GM18507 (cell line): ENCODE data around the gene FXR2.
A peak's percentile ranks its signal among the peaks of the same experiment; 100 is the strongest.

Experiments
- DNase-seq: peaks from one replicate; pipeline ENCODE4 v3.0.0; 2011; ENCODE audit warnings: low read depth; ENCODE audit not compliant: insufficient read length; ENCODE audit errors: extremely low spot score
- FAIRE-seq: peaks from 2 replicates; lab custom pipeline; 2011; peaks lifted over from hg19 to GRCh38; lab: Jason Lieb, UNC

FXR2 gene

DNA sequence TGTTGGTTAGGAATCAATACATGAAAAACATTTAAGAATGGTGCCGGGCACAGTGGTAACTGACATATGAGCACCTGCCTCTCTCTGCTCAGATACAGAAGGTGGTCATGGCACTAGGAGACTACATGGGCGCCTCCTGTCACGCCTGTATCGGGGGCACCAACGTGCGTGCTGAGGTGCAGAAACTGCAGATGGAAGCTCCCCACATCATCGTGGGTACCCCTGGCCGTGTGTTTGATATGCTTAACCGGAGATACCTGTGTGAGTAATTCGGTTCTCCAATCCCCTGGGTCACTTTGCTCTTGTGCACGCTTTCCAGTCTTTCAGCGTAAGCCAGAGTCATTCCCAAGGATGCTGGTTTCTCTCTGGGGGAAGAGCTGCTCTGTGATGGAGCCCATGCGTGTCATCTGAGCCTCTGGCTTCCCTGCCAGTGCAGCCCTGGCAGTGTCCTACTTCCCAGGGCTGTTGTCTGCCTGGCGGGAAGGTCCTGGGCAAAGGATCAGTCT lies 38.2 kb downstream of the FXR2 start:
- DNase-seq, result no peak
- FAIRE-seq, result no peak

DNA sequence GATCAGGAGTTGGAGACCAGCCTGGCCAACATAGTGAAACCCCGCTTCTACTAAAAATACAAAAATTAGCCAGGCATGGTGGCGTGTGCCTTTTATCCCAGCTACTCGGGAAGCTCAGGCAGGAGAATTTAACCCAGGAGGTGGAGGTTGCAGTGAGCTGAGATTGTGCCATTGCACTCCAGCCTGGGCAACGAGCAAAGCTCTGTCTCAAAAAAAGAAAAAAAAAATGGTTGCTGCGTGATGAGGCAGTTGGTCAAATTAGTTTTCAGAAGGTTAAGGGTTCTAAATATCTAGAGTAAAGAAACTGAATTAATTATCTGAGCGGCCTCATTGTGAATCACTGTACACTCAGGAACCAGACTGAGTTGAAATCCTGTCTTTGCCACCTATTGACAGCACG lies 38.7 kb downstream of the FXR2 start:
- FAIRE-seq (no peak), DNase-seq (no peak)

DNA sequence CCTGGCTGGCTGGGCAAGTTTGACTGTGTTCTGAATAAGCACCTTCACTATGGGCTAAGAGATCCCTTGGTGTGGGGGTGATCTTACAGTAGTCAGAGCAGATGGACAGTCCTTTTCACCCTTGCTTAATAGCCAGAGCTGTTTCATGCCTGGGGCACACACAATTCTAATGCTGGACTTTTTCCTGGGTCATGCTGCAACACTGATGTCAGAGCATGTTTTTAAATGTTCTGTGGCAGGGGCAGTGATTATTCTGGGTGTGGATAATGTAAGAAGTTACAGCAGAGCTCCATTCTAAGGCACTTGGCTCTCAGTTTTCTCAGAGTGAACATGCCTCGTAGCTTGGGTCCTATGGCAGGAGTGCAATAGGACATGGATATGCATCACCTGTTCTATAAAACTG lies 39.2 kb downstream of the FXR2 start:
- FAIRE-seq (no peak), DNase-seq (no peak)

DNA sequence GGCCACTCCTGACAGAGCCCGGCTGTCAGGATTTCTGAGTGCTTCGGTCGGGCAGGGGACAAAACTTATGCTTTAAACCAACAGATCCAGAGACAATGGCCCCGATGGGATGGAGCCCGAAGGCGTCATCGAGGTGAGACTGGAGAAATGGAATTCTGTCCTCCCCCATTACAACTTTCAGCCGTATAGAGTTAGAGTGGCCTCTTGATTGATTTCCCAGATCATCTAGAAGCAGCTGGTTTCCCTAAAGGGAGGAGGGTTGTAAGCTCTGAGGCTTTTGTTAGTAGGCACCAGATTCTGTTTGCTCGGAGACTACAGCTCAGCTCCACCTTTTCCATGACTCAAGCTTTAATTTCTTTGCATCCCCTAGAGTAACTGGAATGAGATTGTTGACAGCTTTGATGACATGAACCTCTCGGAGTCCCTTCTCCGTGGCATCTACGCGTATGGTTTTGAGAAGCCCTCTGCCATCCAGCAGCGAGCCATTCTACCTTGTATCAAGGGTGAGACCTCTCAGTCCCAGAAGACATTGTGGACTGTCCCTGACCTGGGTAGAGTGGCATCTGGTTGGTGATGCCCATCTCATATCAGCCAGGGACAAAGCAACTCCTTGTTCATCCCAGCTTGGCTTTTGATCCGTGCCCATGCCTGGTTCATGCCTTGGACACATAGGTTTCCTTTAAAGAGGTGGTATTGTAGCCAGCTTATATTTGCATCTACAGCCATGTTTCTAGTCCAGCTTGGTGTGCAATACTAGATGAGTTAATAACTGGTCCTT lies 40.3 kb downstream of the FXR2 start:
- no peak for DNase-seq
- no peak for FAIRE-seq

DNA sequence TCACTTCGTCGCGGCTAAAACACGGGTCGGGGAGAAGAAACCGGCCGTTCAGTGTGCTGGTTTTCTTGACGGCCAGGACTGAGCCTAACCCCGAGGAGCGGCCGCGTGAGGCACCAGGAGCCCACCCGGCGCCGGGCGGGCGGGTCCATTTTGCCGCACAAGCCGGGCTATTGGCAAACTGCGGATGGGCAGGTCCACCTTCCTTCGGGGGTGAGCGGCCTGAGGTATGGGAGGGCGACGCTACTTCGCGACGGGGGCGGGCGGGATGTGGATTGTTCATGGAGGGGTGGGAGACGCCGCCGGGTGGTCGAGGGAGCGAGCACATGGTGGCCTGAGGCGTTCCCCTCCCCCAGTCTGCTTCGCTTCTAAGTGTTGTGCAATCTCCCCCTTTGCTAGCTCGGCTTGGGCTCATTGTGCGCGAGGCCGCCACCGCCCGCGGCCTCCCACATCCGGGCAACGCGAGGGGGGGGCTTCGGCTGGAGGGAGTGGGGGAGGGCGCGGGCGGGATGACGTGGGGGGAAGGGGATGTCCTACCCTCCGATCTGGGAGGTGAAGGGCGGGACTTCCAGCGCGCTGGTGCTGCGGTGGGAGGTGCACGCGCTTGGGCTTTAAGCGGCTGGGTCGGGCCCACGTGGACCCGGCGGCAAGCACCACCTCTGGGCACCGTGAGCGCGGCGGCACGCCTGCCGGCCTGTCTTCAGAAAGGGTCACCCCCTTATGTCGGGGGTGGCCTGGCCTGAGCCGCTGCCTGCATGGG lies 41.2 kb downstream of the FXR2 start:
- FAIRE-seq (peak; percentile 88), DNase-seq (peak; percentile 80)

DNA sequence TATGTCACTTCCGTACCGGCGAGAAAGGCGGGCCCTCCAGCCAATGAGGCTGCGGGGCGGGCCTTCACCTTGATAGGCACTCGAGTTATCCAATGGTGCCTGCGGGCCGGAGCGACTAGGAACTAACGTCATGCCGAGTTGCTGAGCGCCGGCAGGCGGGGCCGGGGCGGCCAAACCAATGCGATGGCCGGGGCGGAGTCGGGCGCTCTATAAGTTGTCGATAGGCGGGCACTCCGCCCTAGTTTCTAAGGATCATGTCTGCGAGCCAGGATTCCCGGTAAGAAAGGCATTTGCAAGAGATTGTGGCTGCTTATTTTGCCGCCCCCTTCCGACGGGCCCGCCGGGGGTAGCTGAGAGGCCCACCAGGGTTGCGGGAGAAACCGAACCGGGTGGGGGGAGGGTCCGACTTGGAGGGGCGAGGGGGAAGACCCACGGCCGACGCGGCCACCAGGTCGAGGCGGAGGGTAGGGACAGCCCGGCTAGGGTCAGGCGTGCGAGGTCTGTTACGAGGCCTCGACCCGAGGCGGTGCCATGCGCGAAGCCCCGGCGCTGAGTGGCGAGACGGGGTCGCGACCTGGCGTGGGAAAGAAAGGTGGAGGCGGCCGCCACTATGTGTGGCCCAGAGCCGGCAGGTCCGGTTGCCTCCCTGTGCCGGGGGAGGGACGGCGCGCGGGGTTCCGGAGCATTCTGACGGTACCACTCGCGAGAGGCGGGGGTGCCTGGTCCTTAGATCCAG lies 41.9 kb downstream of the FXR2 start:
- DNase-seq, result peak; percentile 98
- no peak for FAIRE-seq

DNA sequence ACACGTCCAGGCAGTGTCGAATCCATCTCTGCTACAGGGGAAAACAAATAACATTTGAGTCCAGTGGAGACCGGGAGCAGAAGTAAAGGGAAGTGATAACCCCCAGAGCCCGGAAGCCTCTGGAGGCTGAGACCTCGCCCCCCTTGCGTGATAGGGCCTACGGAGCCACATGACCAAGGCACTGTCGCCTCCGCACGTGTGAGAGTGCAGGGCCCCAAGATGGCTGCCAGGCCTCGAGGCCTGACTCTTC lies 42.4 kb downstream of the FXR2 start:
- peak; percentile 99 for FAIRE-seq
- no peak for DNase-seq

DNA sequence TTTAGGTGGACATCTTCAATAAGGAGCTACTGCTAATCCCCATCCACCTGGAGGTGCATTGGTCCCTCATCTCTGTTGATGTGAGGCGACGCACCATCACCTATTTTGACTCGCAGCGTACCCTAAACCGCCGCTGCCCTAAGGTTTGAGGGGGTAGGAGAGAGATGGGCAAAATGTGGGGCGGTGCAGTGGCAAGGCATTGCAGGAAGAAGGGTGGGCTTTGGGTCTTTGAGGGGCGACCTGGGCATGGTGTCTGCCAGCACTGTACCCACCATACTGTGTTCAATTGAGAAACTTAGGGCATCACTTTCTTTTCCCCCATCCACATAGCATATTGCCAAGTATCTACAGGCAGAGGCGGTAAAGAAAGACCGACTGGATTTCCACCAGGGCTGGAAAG lies 44.3 kb downstream of the FXR2 start:
- FAIRE-seq (no peak), DNase-seq (no peak)

DNA sequence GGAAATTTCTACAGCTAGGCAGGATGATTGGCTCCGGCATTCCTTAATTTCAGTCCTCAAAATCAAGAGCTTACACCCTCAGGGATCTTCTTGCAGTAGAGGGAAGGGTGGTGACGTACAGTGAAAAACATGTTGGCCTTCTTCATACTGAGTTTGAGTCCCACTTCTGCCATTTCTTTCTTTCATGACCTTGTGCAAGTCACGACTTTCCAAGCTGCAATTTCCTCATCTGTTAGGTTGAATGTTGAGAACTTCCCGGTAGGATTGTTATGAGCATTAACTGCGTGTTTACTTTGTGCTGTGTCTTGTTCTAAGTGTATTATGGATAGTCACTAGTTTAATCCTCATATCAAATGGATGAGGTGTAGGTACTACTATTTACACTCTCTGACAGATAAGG lies 45.1 kb downstream of the FXR2 start:
- DNase-seq (no peak), FAIRE-seq (no peak)

DNA sequence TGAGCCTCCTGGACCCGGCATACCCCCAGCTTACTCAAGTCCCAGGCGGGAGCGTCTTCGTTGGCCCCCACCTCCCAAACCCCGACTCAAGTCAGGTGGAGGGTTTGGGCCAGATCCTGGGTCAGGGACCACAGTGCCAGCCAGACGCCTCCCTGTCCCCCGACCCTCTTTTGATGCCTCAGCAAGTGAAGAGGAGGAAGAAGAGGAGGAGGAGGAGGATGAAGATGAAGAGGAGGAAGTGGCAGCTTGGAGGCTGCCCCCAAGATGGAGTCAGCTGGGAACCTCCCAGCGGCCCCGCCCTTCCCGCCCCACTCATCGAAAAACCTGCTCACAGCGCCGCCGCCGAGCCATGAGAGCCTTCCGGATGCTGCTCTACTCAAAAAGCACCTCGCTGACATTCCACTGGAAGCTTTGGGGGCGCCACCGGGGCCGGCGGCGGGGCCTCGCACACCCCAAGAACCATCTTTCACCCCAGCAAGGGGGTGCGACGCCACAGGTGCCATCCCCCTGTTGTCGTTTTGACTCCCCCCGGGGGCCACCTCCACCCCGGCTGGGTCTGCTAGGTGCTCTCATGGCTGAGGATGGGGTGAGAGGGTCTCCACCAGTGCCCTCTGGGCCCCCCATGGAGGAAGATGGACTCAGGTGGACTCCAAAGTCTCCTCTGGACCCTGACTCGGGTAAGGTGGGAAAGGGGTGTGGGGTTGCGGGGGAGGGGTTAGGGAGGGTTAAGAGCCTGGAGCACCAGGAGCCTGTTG lies 51.4 kb downstream of the FXR2 start:
- FAIRE-seq (no peak), DNase-seq (no peak)

DNA sequence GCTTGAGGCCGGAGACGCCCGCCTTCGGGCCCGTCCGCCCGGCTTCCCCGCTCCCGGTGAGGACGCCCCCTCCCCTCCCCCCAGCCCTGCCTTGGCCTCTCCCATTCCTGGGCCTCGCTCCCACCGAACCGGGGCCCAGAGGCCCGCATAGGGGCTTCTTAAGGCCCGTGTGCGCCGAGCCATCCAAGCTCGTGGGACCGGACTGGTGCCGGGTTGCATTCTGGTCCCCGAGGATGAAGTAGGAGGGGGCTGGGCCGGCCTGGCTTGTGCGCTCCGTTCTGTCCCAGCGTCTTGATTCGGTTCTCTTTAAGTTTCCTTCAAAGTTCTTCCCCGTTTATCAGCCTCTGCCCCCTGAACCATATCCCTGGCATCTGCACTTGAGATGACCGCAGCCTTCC lies 52.5 kb downstream of the FXR2 start:
- FAIRE-seq (no peak), DNase-seq (no peak)

DNA sequence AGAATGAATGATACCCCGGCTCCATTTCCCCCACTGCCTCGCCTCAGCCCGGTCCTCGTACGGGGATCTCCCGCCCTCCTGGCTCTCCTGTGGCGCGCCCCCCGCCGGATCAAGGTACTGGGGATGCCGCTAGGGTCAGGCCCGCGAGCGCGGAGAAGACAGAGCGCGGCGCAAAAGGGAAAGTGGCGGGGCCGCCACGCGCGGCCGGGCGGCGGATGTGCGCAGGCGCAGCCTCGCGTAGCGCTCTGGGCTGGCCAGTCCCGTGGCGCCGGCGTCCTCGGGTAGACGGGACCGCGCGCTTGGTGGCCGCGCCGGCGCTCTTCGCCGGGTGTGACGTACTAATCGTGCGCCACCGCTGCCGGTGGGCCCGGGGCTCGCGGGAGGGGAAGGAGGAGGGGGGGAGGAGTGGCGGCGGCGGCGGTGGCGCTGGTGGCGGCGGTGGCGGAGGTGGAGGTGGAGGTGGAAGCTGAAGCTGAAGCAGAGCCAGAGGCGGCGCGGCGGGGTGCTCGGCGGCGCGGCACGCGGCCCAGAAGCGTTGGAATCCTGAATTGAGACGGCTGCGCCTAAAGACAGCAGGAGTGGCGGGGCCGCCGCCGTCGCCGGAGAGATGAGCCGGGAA lies 53.0 kb downstream of the FXR2 start, which contains the start of gene SENP3:
TSS of gene SENP3 (plus strand) at position 331 of the 619 bp plus-strand sequence. CDS start 1,158 bp downstream, outside the sequence.
- DNase-seq, result peak; percentile 97
- FAIRE-seq, result peak; percentile 87

DNA sequence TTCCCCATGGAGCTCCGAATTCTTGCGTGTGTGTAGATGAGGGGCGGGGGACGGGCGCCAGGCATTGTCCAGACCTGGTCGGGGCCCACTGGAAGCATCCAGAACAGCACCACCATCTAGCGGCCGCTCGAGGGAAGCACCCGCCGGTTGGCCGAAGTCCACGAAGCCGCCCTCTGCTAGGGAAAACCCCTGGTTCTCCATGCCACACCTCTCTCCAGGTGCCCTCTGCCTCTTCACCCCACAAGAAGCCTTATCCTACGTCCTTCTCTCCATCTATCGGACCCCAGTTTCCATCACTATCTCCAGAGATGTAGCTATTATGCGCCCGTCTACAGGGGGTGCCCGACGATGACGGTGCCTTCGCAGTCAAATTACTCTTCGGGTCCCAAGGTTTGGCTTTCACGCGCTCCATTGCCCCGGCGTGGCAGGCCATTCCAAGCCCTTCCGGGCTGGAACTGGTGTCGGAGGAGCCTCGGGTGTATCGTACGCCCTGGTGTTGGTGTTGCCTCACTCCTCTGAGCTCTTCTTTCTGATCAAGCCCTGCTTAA lies 53.6 kb downstream of the FXR2 start:
- peak; percentile 94 for FAIRE-seq
- peak; percentile 71 for DNase-seq

DNA sequence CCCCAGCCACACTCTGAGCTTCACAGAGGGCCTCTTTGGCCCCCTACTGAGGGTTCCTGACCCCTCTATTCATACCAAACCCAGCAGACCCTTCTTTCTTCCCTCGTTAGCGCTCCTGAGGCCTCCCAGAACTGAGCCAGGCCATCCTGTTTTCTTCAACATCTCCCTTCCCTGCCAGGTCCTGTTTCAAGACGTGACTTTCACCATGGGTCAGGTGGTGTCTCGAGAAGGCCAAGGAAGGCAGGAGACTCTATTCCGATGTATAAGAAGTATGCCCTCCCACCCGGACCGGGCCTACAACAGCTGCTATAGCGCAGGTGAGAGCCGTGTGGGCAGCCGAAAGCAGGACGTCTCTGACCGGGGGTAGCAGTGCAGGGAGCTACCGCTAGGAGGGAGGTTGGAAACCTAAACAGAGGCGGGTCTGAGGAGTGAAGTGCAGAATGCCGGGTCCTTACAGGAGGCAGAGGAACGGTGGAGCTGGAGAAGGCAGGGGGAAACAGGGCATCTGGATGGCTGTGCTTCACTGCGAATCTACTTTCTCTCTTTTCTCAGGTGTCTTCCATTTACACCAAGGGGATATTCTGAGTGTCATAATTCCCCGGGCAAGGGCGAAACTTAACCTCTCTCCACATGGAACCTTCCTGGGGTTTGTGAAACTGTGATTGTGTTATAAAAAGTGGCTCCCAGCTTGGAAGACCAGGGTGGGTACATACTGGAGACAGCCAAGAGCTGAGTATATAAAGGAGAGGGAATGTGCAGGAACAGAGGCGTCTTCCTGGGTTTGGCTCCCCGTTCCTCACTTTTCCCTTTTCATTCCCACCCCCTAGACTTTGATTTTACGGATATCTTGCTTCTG lies 54.3 kb downstream of the FXR2 start:
- FAIRE-seq, result no peak
- DNase-seq, result no peak

DNA sequence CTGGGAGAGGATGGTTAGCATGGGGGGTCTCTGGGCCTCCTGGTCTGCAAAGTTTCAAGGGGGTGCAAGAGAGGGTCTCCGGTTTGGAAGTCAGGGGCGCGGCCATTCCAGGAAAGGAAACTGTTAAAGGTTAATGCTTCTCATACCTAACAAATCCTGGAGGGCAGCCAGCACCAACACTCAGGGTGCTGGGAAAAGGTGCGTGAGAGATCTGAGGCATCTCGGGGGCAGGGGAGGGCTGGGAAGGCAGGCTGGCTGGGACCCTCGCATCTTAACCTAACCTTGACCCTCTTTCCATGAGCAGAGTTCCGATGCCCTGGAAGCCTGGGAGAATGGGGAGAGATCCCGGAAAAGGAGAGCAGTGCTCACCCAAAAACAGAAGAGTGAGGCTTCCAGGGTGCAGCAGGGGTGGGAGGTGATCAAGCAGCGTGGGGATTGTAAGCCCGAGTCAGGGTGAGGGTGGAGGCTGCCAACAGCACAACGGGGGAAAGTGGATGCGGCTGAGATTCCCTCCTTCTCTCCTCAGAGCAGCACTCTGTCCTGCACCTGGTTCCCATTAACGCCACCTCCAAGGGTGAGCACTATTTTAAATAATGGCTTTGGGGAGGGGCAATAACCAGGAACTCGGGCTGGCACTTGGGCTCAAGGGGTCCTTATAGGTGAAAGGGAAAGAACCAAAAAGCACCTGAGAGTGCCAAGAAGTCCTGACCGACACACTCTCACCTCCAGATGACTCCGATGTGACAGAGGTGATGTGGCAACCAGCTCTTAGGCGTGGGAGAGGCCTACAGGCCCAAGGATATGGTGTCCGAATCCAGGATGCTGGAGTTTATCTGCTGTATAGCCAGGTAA lies 55.2 kb downstream of the FXR2 start:
- no peak for DNase-seq
- no peak for FAIRE-seq

DNA sequence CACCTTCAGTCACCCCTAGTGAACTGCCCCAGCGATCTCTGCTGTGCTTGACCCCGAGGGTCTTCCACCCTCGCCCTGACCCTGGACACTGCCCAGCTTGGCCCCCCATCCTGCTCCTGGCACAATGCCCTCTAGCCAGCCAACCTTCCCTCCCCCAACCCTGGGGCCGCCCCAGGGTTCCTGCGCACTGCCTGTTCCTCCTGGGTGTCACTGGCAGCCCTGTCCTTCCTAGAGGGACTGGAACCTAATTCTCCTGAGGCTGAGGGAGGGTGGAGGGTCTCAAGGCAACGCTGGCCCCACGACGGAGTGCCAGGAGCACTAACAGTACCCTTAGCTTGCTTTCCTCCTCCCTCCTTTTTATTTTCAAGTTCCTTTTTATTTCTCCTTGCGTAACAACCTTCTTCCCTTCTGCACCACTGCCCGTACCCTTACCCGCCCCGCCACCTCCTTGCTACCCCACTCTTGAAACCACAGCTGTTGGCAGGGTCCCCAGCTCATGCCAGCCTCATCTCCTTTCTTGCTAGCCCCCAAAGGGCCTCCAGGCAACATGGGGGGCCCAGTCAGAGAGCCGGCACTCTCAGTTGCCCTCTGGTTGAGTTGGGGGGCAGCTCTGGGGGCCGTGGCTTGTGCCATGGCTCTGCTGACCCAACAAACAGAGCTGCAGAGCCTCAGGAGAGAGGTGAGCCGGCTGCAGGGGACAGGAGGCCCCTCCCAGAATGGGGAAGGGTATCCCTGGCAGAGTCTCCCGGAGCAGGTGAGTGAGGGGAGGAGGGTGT lies 56.0 kb downstream of the FXR2 start, which contains the start of gene TNFSF13:
TSS of gene TNFSF13 (plus strand) at position 207 of the 776 bp plus-strand sequence. CDS start at position 497, 290 bp downstream.
- FAIRE-seq (peak; percentile 29), DNase-seq (no peak)
